Liver (tissue), 3 donors: ENCODE results near the gene ULK4.

Experiments used
- CTCF ChIP-seq: fragments of 150-350 bp; IDR thresholded peaks from 2 replicates; pipeline ENCODE4 v1.5.1; 2017; ENCODE audit warnings: improper control_type of control experiment, low read depth, low read length; ENCODE audit not compliant: missing input control
- RAD21 ChIP-seq, 2 donors: IDR thresholded peaks; 2 replicates each; pipeline ENCODE4 v1.6.1; 2016; ENCODE audit warnings: antibody characterized with exemption in 2 of 2, mild to moderate bottlenecking in 2 of 2
- TF ChIP-seq, protein P1 (sequence below): IDR thresholded peaks from 2 replicates; pipeline ENCODE4 v1.6.1; 2016; ENCODE audit warnings: antibody characterized with exemption, mild to moderate bottlenecking
- TF ChIP-seq, protein P2 (sequence below): IDR thresholded peaks from 2 replicates; pipeline ENCODE4 v1.6.1; 2016; ENCODE audit warnings: antibody characterized with exemption
- donor health status: healthy.
- donor health status: healthy.

- TF ChIP-seq CTCF = no peak
- TF ChIP-seq, protein P1, sequence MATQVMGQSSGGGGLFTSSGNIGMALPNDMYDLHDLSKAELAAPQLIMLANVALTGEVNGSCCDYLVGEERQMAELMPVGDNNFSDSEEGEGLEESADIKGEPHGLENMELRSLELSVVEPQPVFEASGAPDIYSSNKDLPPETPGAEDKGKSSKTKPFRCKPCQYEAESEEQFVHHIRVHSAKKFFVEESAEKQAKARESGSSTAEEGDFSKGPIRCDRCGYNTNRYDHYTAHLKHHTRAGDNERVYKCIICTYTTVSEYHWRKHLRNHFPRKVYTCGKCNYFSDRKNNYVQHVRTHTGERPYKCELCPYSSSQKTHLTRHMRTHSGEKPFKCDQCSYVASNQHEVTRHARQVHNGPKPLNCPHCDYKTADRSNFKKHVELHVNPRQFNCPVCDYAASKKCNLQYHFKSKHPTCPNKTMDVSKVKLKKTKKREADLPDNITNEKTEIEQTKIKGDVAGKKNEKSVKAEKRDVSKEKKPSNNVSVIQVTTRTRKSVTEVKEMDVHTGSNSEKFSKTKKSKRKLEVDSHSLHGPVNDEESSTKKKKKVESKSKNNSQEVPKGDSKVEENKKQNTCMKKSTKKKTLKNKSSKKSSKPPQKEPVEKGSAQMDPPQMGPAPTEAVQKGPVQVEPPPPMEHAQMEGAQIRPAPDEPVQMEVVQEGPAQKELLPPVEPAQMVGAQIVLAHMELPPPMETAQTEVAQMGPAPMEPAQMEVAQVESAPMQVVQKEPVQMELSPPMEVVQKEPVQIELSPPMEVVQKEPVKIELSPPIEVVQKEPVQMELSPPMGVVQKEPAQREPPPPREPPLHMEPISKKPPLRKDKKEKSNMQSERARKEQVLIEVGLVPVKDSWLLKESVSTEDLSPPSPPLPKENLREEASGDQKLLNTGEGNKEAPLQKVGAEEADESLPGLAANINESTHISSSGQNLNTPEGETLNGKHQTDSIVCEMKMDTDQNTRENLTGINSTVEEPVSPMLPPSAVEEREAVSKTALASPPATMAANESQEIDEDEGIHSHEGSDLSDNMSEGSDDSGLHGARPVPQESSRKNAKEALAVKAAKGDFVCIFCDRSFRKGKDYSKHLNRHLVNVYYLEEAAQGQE = no peak
- no peak for TF ChIP-seq RAD21 (IDR thresholded peaks at IDR 0.05)
- TF ChIP-seq, protein P2, sequence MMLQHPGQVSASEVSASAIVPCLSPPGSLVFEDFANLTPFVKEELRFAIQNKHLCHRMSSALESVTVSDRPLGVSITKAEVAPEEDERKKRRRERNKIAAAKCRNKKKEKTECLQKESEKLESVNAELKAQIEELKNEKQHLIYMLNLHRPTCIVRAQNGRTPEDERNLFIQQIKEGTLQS = no peak
Observed at GRCh38 chr3:41223691-41224090, 738.2 kb downstream of the ULK4 start.
